NAMALWA (cell line): ENCODE measurements around the gene SAMM50.
A peak's percentile ranks its signal among the peaks of the same experiment; 100 is the strongest.
"Not testable (repeated sequence)": the region's sequence is repeated elsewhere in the genome, so short reads cannot be mapped to it uniquely, and the experiment has no call there.

ENCODE experiments used
- DNase-seq: peaks from one replicate; pipeline ENCODE4 v3.0.0-alpha.2; 2015; ENCODE audit warnings: low spot score

The SAMM50 gene

DNA sequence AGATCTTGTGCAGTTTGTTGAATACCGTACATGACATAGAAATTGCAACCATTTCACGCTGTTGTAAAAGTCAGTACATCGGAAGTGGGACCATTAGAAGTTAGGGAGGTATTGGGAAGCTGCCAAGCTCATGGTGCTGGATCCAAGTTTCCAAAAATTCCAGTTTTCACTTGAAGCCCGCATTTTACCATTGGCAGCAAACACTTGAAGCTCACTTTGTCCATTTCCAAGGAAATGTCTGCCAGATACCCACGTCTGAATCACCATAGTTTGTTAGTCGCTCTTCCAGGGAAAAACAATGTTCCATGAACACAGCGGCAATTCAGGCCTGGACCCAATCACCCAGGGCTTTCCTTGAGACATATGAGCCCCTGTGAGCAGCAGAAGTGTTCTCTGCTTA, 46.3 kb downstream of the SAMM50 start:
- DNase-seq: no peak

DNA sequence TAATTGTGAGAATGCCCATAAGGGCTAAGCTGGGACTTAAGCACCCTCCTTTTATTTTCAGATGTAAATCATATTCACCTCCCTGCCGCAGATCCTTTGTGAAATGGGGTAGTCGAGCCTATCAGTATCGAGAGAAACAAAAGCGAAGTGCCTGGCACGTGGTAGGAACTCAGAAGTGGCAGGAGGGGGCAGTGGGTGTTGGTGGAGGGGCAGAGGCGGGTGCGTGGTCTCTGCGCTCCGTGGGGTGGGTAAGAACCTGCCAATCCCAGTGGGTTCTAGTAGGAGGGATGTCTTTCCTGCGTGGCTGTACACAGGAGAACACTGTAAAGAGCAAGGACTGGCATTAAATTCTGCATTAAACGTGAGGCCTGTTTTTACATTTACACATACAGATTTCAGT, 47.1 kb downstream of the SAMM50 start:
- DNase-seq: no peak

DNA sequence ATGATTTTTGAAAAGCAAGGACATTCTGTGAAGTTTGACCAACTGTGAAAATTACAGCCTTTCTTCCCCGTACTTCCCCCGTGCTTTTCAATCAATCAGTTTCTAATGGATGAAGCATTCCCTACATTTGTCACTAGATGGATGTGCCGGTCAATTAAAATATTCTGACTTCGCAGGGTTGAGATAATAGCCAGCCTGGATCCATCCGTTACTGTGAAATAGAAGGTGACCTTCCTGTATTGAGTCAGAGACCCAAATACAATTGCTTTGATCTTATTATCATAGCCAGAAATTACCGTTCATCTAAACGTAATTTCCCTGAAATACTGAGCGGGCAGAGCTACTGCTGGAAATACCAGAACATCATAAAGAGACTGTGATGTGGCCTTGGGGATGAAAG, 47.8 kb downstream of the SAMM50 start:
- DNase-seq: no peak

DNA sequence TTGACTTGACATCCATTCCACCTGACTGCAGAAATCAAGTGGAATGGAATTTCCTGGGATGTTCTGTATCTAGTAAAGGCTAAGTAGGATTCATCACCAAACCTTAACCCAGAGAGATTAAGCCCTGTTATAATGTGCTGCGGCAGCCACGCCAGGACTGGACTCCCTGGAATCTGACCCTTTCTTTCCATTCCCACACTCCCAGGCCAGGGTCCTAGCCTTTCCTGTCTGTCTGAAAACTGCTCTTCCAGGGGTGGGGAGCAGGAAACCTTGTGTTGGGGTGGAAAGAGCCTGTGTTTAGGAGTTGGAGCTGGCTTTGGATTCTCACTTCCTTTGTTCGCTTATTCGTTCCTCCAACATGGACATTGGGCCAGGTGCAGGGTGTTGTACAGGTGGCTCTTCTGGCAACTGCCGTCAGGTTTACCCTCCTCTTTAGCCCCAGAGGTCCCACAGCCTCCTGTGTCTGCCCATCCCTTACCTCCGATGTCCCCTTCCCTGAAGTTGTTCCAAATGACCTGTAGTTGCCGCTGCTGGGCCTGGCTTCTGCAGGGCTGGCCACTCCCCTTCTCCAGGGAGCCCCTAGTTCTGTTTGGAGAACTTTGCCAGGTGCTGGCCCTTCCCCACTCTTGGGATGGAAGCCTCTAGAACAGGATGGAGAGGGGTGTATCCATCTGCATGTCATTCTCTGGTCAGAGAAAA, 48.3 kb downstream of the SAMM50 start:
- DNase-seq: no peak

DNA sequence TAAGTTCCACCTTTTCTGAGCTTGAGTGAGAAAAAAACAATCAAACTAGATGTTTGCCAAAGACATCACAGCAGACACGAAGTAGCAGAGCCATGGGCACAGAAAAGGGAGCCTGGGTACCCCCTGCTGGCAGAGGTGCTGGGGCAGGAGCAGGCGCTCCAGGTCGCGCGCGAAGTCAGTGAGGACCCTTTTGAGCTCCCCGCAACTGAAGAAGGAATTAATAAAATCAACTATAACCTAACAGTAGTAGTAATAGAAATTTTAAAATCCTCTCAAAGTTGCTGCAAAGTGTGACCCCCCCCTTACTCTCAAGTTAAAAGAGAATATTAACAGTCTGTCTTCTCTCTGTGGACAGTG, 48.8 kb downstream of the SAMM50 start:
- DNase-seq: no peak

DNA sequence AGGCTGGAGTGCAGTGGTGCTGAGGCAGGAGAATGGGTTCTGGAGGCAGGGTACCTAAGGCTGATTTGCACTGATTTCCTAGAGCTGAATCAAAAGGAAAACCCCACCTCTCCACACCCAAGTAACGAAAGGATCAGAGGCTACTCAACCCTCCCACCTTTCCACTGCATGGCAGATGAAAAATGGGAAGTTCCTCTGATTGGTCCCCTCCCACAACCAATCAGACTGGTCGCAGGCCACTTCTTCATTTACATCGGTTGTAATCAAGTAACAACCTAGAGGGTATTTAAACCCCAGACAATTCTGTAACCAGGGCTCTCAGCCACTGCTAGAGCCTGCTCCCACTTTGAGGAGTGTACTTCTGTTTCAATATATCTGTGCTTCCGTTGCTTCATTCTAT, 50.3 kb downstream of the SAMM50 start:
- DNase-seq: peak; percentile 46

DNA sequence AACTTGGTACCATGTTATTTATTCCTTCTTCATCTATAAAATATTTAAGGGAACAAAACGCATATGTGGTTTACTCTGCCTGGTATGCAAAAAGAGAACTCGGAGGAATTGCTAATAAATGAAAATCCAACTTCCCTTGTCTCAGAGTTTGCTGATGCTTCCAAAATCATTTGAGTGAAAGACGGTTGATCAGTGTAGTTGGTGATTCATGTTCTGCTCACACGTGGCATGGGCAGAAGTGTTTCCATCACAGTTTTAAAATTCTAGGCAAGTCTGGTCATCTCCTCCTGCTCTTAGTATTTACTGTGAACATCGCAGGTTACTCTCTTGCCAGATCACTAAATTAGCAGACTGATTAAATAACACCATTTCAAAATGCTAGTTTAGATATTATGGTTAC, 56.9 kb downstream of the SAMM50 start:
- DNase-seq: no peak

DNA sequence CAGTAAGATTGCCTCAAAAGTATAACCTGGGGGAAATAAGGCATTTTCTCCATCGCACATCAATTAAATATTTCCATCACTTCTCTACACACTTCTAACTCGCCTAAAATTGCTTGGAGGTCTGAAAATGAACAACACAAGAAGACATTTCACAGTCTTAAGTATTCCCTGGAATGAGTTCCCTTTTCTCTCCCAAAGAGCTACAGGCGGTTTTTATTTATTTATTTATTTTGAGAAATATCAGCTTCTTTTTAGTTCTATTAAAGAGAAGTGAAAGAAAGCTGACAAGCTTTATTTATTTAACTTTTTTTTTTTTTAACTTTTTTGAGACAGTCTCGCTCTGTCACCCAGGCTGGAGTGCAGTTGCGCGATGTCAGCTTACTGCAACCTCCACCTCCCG, 57.3 kb downstream of the SAMM50 start:
- no peak for DNase-seq

DNA sequence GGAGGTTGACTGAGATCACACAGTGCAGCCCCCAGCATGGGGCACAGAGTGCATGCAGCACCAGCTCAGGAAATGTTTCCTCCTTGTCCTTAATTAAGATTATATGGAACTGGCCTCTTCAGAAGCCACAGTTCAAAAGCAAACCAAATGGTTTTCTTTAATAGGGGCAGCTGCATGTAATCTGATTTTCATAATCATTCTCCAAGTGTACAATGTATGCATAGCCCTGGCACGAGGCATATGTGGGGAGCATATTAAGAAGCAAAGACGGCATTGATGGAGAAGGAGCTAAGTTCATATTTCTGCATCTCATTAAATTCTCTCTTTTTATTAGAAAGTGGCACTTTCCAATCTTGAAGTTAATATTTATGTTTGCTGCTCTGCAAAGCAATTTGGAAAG, 59.0 kb downstream of the SAMM50 start:
- DNase-seq: no peak

DNA sequence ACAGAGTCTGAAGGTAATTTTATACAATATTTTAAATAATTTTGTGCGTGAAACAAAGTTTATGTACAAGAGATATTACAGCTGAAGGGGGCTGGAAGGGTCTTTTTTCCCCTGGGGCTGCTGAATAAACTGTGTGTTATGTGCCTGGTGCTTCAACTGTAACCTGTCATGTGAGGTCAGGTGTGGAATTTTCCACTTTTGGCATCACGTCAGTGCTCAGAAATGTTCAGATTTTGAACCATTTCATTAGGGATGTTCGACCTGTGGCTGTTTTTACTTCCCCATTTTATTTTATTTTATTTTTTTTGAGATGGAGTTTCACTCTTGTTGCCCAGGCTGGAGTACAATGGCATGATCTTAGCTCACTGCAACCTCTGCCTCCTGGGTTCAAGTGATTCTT, 61.3 kb downstream of the SAMM50 start:
- not testable (repeated sequence) for DNase-seq

DNA sequence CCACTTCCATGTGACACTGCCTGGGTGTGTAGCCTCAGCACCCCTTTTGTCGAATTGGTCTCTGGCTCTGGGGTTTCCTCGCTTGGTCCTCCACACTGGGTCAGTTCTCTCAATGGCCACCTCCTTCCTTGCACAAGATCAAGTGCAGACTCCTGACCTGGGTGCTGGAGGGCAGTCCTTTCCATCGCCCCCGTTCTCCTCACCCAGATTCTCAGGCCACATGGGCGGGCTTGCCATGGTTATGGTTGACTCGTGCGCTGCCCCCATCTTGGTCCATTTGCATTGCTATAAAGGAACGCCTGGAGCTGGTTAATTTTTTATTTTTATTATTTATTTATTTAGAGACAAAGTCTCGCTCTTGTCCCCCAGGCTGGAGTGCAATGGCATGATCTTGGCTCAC, 63.4 kb downstream of the SAMM50 start:
- DNase-seq: no peak

DNA sequence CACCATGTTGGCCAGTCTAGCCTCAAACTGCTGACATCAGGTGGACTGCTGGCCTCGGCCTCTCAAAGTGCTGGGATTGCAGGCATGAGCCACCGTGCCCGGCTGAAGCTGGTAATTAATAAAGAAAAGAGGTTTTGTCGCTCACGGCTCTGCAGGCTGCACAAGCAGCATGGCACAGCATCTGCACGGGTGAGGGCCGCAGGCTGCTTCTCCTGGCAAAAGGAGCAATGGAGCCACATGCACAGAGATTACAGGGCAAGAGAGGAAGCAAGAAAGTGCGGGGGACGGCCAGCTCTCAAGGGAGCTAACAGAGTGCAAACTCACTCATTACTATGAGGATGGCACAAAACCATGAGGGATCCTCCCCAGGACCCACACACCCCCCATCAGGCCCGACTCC, 64.2 kb downstream of the SAMM50 start:
- DNase-seq: no peak

DNA sequence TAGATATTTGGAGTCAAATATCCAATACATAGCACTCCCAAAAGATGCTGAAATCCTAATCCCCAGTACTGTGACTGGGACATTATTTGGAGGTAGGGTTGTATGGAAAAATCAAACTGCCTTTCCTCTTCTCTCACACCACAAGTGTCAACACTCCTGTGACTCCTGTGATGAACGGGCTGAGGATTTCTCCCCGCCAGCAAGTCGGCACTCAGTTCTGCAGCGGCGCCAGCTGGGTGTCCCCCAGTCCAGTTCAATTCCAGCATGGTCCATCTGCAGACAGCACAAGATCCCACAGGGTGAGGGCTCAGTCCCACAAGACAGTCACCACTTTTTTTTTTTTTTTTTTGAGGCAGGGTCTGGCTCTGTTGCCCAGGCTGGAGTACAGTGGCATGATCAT, 64.6 kb downstream of the SAMM50 start:
- DNase-seq: no peak

DNA sequence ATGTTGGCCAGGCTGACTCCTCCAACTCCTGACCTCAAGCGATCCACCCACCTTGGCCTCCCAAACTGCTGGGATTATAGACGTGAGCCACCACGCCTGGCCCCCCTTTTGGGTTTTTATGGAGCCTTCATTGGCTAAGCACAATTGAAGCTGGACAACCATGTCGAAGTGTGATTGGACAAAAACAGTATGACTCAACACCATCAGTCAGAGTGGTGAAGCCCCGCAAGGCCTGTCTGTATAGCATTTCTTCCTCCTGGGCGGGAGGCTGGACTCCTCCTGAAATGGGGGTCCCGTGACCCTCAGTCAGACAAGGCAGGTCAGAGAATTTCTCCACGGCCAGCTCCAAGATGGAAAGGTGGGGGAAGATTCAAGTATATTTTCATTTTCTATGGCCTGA, 65.7 kb downstream of the SAMM50 start:
- DNase-seq: no peak

DNA sequence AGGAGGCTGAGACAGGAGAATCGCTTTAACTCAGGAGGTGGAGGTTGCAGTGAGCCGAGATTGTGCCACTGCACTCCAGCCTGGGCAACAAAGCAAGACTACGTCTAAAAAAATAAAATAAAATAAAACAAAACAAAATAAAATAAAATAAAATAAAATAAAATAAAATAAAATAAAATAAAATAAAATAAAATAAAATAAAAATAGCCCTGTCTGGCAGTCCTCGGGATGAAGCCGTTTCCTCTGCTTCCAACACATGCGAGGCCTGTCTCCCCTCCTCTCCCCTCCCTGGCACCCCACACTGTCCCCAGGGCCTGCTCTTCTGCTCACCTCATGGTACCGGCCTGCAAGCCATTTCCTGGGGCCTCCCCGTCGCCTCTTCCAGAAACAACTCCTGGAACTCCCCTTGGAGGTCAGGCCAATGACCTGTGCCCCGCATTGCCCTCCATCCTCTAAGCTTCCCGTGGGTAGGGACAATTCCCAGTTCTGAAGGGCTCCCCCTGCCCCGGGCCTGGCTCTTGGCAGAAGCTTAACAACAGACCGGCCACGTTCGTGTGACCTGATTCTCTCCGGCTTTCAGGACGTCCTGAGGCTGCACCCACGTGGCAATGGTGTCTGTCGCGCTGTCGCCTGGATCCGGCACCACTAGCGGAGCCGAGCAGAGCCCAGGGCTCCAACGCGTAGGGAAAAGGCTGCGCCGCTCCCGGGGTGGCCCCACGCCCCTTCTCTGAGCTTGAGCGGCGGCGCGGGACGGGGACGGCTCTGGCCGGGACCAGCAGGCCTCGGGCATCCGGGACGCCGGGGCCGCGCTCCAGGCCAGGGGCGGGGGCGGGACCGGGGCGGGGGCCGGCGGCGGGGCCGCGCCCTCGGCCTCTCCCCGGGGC, 68.4 kb downstream of the SAMM50 start:
- peak; percentile 53 for DNase-seq

DNA sequence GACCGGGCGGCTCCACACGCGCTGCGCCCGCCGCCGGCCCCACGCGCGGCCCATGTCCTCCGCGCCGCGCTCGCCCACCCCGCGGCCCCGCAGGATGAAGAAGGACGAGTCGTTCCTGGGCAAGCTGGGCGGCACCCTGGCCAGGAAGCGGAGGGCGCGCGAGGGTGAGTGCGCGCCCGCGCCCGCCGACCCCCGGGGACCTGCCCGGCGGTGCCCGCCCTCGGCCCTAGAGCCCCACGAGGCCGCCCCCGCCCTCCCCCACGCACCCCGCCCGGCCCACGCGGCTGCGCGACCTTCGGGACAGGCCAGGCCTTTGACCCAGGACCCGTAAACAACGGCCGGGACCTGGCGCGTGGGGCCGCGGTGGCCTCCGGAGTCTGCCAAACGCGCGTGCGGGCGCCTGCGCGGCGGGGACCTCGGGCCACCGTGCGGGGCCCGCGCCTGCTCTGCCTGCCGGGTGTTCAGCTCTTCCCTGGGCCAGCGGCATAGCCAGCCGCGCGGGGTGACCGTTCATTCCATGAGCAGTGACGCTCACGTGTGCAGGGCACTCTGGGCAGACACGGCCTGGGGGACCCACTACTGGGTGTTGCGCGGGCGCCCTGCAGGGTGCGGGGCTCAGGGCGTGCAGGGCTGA, 69.2 kb downstream of the SAMM50 start, which contains the start of gene PARVB:
PARVB (plus strand) TSS at position 15 of the 634 bp plus-strand sequence; CDS start at position 53, 38 bp downstream.
- DNase-seq: no peak

DNA sequence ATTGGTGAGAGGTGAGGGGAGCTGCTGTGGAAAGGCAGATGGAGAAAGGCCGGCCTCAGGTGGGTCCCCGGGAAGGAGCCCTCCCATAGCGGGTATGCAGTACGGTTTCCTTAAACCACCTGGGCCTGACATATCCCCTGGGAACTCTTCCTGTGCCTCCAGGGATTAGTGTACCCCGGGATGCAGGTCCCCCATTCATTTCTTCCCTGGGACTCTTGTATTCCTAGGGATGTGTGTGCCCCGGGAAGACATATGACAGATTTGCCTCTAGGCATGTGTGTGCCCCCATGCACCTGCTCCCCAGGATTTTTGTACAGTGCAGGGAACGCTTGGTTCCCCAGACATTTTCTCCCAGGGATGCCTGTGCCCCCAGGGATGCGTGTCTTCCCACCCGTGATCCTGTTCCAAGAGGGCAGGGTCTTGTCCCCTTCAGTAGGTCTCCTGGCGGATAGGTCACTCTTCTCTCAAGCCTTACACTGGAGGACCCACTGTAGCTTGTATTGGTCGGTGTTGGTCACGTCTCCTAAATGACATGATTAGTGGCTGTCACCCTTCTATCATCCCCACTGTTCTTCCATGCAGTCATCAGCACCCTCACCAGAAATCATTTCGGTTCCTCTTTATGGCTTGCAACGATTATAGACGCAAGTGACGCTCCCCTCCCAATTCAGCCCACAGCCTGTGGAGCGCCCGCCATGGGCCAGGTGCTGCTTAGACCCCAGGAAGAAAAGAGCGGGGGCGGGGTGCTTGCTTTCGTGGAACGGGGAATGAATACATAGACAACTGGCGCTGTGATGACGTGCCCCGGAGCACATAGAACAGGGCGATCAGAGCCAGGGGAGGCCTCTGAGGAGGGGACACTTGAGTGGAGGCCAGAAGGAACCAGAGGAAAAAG, 70.2 kb downstream of the SAMM50 start:
- DNase-seq: peak; percentile 89

DNA sequence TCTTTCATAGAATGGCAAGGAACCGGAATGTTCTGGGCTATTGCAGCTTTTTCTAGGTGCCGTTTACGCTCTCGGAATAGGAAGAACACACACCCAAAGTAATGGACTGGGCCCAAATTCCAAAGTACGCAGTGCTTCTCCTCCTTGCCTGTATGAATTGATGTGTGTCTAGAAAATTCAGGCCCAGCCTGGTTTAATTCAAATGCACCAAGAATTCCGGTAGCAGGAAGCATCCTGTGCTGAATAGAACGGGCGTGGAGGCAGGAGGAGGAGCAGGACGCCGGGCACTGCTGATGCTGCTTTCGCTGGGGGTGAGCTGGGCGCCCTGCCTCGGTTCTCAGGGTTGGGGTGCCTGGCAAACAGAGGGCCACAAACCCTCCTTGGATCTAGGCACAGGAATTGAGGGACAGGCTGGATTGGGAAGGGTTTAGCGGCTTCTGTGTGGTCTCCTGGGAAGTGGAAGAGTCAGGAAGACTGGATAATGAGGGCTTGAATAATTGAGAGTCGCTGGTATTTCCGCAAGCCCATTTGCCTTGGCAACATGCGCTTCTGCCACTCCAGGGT, 70.9 kb downstream of the SAMM50 start:
- no peak for DNase-seq

DNA sequence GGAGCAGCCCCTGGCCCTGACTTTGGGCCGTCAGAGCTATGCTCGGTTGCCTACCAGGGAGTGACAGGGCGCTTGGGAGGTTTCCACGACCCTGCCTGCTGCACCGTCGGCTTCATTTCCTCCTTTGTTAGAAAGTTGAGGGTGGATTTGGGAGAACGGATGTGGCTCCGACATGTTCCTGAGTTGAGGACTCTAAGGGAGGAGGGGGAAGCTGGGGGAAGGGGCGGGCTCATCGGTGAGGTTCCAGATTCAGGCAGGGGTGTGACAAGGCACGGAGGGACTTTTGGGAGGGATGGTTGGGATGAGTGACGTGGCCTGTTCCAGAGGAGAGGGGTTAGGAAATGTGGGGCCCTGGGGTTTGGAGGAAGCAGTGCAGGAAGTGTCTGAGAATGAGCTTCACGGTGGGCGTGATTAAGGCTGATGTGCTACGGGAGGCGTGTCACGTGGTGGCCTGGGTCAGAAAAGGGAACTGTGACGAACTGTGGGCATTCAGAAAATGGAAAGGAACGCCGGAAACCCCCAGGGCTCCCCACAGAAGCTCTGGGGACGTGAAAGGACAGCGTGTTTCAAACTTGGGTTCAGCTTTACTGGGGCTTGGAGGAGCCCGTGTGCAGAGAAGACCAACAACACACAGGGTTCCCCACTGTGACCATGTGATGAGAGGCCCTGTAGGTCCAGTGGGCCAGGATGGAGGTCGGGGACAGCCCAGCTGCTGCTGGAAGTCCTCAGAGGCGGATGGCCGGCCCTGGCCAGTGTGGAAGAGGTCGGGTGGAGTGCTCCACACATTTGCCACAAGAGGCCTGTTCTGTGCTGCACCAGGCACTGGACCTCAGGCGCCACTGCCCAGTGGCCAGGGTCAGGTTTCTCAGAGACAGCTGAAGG, 71.6 kb downstream of the SAMM50 start:
- DNase-seq: peak; percentile 81

DNA sequence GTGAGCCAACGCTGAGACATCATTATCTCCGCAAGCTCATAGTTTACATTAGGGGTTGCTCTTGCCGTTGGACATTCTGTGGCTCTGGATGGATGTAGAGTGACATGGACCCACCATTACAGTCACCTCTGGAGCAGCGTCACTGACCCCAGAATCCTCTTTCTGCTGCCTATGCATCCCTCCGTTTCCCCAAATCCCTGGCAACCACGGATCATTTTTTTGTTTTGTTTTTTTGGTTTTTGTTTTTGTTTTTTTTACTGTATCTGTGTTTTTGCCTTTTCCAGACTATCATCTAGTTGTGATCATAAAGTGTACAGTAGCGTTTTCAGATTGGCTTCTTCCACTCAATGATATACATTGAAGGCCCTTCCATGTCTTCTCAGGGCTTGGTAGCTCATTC, 72.8 kb downstream of the SAMM50 start:
- DNase-seq: no peak

DNA sequence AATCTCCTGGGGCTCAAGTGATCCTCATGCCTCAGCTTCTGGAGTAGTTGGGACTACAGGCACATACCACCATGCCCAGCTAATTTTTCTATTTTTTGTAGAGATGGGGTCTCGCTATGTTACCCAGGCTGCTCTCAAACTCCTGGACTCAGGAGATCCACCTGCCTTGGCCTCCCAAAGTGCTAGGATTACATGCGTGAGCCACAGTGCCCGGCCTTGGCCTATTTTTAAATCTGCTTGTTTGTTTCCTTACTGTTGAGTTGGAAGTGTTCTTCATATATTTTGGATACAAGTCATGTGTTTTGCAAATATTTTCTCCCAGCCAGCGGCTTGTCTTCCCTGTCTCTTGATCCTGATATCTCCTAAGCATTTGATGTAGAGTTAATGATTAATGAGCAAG, 73.8 kb downstream of the SAMM50 start:
- no peak for DNase-seq
